Activated CD8-positive, alpha-beta memory T cell treated with anti-CD3 and anti-CD28 coated beads for 36 hours (primary cell): ENCODE results near the gene IFT20. TPM values are rescaled to one million over a fixed set of nuclear protein-coding genes. Genes with fewer than 3 reads are reported as not detected.

Experiments
- CTCF ChIA-PET: fragments of 350-600 bp; sonication (Branson Sonifier 250); formaldehyde crosslinking; loops from one replicate; lab custom pipeline; 2021; ENCODE audit warnings: antibody characterized with exemption; lab: Charles Lee
- POLR2A ChIA-PET: fragments of 350-600 bp; sonication (Branson Sonifier 250); formaldehyde crosslinking; loops from one replicate; lab custom pipeline; 2021; ENCODE audit warnings: antibody characterized with exemption; lab: Charles Lee
- total RNA-seq, 2 experiments: library from RNA; stranded (reverse); gene quantifications; one replicate each; pipeline ENCODE4 v1.2.3, GENCODE V29; 2021

IFT20 gene
- total RNA-seq, 2 experiments from 2014 or later = 24.0 to 25.6 TPM

- CTCF ChIA-PET = interaction anchor here (1.4 kb wide), 1 partner anchor 13 kb away, joined by 4 read pairs; no protein-coding TSS in a partner anchor
- POLR2A ChIA-PET = interaction anchor here (0.5 to 1.6 kb wide), 4 partner anchors 10 to 711 kb away, joined by 4 to 5 read pairs (median 5); partner anchors contain the start of gene POLDIP2
Observed at GRCh38 chr17:28367641-28368305, 32.5 kb upstream of the IFT20 start.

GRCh38 chr17:28366605-28367004, 31.3 kb upstream of the IFT20 start:
- CTCF ChIA-PET = interaction anchor here (1.4 kb wide), 1 partner anchor 12 kb away, joined by 4 read pairs; no protein-coding TSS in a partner anchor

GRCh38 chr17:28365487-28365886, 30.2 kb upstream of the IFT20 start:
- ChIA-PET CTCF (no interaction called here), POLR2A (no interaction called here)

More at GRCh38 chr17:28366605-28367004, 31.3 kb upstream of the IFT20 start:
- POLR2A ChIA-PET = no interaction called here

DNA sequence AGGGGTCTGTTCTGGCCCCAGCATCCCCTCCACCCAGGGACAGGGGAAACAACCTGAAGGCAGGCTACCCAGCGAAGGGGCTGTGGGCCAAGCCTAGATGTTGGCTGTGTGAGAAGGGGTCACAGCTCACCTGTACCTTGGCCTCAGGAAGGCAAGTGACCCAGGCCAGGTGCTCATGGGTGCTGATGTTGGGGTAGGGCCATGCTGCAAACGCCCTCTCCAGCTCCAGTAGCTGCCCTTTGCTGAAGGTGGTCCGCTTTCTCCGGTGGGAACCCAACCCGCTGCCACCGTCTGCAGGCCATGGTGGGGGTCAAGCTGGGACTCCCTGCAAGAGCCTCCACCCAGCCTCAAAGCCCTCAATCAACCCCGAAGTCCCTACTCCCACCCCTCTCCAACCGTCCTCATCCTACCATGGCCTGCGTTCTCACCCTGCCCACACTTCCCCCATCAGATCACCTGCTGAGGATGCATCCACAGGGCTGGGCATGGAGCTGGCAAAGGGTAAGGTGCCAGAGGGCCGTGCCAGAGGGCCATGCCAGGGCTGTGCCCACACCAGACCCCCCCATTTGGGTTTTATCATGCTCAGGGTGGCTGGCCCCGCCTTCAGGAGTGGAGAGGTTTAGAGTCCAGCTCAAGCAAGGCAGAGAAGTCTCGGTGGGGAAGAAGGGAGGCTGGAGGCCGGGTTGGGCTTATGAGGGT, 29.5 kb upstream of the IFT20 start, which contains the start of gene SEBOX:
Gene SEBOX (minus strand): TSS at position 535 of the 699 bp plus-strand sequence. CDS start 48 bp downstream, at position 487.
- ChIA-PET POLR2A (no interaction called here), CTCF (no interaction called here)

GRCh38 chr17:28363776-28364650, 28.7 kb upstream of the IFT20 start:
- POLR2A ChIA-PET = no interaction called here
- CTCF ChIA-PET = no interaction called here

DNA sequence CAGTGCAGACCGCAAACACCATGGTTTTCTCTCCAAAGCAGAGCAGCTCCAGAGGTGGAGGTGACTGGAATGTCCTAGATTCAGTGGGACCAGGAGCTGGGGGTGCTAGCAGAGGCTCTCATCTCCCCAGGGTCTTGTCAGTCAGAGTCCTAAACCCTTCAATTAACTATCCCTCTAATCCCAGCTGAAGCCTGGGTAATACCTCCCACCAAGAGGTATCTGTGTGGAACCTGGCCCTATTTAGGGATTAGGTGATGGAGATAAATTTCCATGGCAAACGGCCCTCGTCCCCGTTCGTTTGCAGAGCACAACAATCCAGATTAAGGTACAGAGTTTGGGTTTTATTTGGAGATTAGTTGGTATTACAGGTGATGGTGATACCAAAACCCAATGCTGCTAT, 27.9 kb upstream of the IFT20 start:
- POLR2A ChIA-PET = no interaction called here
- CTCF ChIA-PET = no interaction called here

- ChIA-PET POLR2A (interaction anchor here (0.5 to 3.9 kb wide), 10 partner anchors 10 to 362 kb away, joined by 3 to 34 read pairs (median 4); partner anchors contain the start of genes IFT20, RPL23A, SARM1 and TNFAIP1), CTCF (interaction anchor here (0.6 to 1.6 kb wide), 3 partner anchors 12 to 166 kb away, joined by 3 to 4 read pairs (median 3); no protein-coding TSS in a partner anchor)
Observed at GRCh38 chr17:28357901-28358197, 22.6 kb upstream of the IFT20 start.

- ChIA-PET POLR2A (interaction anchor here (0.6 to 3.9 kb wide), 11 partner anchors 10 to 362 kb away, joined by 3 to 34 read pairs (median 4); partner anchors contain the start of genes IFT20, RPL23A, SARM1 and TNFAIP1), CTCF (interaction anchor here (0.6 to 1.7 kb wide), 5 partner anchors 12 to 165 kb away, joined by 3 to 5 read pairs (median 3); no protein-coding TSS in a partner anchor)
Observed at GRCh38 chr17:28357061-28357900, 22.0 kb upstream of the IFT20 start, which contains the start of gene POLDIP2. Gene POLDIP2, minus strand, starts transcription at chr17:28357527. Its CDS starts 79 bp downstream, at chr17:28357448.

DNA sequence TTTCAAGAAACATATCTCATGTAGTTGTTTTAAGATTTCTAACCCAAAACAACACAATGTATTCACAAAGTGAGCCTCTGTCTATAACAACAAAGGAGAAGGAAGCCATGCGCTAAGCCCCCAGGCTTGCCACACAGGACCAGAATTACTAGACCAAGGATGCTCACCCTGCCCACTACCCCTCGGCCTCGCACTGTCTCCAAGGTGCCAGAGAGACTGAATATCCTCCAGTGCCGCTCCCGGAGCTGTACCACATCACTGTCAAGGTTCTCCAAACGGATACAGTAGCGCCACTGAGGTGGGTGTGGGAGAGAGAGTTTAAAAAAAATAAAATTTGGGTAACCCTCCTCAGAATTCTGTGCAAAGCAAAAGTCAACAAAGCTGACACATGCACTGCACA, 15.0 kb upstream of the IFT20 start:
- POLR2A ChIA-PET = interaction anchor here (0.6 kb wide), 1 partner anchor 29 kb away, joined by 6 read pairs; no protein-coding TSS in a partner anchor
- CTCF ChIA-PET = no interaction called here

DNA sequence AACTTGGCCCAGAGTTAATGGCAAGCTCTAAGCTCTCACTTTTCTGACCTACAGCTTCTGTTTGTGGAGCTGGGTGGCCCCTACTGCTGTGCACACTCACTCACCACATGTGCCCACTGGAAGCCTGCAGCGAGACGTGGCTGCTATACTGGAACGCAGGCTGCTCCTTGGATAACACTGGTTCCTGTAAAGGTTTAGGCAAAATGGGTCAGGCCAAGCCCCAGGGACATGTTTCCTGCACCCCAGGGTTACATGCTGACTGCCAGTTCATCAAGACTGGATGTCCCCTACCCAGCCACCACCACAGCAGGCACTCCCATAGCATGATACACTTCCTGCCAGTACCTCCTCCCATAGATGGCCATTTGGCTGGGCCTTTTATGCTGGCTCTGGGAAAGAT, 13.7 kb upstream of the IFT20 start:
- CTCF ChIA-PET = no interaction called here

DNA sequence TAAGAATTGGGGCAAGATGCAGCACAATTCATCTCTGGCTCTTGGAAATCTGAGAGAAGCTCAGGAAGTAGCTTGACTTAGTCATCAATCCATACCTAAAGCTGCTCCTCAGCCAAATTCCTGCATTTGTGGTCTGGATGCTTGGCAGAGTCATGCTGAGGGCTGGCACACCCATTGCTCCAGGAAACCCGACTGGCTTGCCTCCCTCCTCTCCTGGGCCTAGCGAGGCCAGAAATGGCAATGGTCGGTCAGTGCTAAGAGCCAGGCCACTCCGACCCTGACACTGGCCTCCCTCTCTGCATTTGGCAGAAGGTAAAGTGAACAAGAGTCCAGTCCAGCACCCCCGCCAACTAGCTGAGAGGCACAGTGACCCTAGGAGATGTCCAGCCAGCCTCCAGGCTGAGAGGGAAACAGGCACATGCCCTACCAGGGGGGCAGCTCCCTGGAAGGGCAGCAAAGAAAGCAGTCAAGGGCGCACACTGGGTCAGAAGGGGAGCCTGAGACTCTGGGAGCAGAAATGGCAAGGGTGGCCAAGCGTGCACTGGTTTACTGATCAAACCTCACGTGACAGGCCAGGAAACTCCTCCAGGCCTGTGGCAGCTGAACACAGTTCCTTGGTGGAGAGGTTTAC, 12.1 kb upstream of the IFT20 start:
- CTCF ChIA-PET = interaction anchor here (1.1 kb wide), 1 partner anchor 11 kb away, joined by 3 read pairs; the partner anchor contains the start of gene TNFAIP1

More for the DNA sequence above, 13.7 kb upstream of the IFT20 start:
- POLR2A ChIA-PET = no interaction called here

DNA sequence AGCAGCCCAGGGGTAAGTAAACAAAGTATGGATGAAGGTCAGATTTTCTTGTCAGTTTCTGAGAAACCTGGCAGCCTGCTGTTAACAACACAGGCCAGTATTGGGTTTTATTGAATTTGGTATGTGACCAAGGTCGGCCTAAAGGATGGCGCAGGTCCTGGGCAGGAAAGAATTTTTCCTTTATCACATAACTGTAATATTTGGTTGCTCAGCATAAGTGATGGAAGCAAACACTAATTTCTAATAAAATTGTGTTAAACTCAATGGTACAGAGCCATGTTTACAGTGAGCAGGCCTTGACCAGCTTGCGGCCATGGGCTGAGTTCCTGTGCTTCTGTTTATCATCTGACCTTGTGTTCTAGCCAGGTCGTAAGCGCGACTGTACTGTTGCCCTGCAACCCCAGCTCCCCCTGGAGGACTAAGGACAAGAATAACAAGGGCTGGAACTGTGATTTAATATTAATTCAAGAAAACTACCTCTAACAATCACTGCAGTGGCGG, 11.5 kb upstream of the IFT20 start:
- ChIA-PET CTCF (no interaction called here), POLR2A (interaction anchor here (1.0 to 1.3 kb wide), 3 partner anchors 10 to 11 kb away, joined by 3 to 4 read pairs (median 4); partner anchors contain the start of genes IFT20 and TNFAIP1)

More for the DNA sequence above, 12.1 kb upstream of the IFT20 start:
- POLR2A ChIA-PET = interaction anchor here (1.0 to 1.3 kb wide), 2 partner anchors 10 to 12 kb away, joined by 3 to 4 read pairs; partner anchors contain the start of genes IFT20 and TNFAIP1

DNA sequence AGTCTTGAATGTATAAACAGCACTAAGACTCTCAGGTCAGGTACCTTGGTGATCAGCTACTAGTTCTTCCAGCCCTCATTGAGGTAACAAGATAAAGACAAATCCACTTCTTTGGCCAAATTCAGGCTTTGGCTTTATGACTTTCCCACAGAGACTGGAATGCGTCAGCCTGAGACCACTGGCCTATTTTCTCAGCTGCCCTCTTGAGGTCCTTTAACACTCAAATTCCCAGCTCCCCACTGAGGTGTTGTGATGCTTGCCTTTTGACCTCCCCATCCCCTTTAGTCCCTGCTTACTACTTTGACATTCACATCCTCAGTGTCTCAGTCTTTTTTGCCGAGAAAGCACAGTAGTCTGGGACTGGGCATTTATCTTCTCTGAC, 10.9 kb upstream of the IFT20 start:
- ChIA-PET CTCF (interaction anchor here (1.0 kb wide), 1 partner anchor 11 kb away, joined by 3 read pairs; the partner anchor contains the start of gene POLDIP2), POLR2A (interaction anchor here (1.2 to 1.3 kb wide), 2 partner anchors 10 to 12 kb away, joined by 4 read pairs; a partner anchor contains a TSS)

DNA sequence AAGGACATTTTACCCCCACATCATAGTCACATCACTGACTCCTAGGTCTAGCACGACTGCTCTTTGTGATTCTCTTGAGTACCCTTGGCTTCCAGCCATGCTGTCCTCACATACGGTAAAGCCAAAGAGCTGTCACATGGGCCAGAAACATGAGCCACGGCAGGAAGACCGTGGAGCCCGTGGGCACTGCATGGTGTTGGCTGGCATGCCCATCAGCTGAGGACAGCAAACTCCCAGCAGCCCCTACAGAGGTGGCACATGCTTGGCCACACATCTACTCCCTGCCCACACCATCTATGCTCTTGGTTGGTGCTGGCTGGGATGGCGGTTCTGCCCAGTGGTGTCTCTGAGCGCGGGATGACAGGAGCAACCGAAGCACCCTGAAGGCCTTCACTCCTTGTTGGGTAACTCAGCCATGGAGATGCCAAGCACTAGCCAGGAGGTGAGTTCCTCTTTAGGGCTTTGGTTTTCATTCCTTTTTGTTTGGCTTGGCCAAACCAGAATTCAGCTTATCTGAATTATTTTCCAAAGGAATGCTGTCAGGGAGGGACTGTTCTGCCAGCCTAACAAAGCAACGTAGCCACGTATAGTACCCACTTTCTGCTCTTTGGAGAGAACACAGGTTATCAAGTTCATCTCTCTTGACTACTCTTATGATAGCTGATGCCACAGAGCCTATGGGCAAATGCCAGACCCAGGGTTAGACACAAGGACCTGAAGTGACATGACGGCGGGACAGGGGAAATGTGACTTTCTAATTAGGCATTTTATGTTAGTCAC, 10.3 kb upstream of the IFT20 start:
- POLR2A ChIA-PET = interaction anchor here (1.2 kb wide), 1 partner anchor 11 kb away, joined by 4 read pairs; no protein-coding TSS in a partner anchor
- CTCF ChIA-PET = interaction anchor here (0.7 to 1.0 kb wide), 2 partner anchors 12 to 71 kb away, joined by 3 read pairs; partner anchors contain the start of gene POLDIP2

DNA sequence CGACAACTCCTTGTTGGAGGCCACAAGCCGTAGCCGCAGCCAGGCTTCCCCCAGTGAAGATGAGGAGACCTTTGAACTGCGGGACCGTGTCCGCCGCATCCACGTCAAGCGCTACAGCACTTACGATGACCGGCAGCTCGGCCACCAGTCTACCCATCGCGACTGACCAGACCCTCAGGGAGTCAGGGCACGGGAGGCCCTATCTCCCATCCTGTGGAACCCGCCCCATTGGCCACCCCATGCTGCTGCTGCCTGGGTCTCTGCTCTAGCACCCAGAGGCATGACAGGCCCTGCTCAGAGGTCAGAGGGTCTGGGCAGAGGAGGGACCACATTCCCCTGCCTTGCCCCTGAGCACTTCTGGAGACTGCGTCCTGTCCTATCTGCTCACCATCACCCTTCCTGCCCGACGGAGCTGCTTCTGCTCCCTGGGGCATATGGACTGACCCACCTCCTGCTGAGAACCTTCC, 9.2 kb upstream of the IFT20 start:
- ChIA-PET POLR2A (no interaction called here), CTCF (interaction anchor here (1.8 kb wide), 1 partner anchor 13 kb away, joined by 4 read pairs; the partner anchor contains the start of gene POLDIP2)

DNA sequence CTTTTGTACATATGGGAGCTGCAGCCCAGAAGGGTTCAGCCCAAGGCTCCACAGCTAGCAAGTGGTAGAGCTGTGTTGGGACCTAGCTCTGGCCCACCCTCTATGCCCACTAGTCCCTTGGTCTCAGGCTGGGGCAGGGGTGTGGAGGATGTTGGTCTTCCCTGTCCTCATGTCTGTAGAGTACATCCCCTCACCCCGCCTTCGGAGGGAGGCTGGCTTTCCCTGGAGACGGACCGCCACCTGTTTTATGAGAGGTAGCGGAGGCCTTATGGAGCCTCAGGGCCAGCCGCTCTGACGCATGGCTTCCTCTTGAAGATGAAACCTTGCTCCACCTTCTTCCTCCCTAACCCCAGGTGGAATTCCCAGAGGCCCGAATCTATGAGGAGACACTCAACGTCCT, 8.7 kb upstream of the IFT20 start:
- ChIA-PET POLR2A (no interaction called here), CTCF (interaction anchor here (1.8 kb wide), 1 partner anchor 13 kb away, joined by 4 read pairs; the partner anchor contains the start of gene POLDIP2)
